Chondrocyte (in vitro differentiated cells): ENCODE data around the gene MCC. TPM values are rescaled to one million over a fixed set of nuclear protein-coding genes. Genes with fewer than 3 reads are reported as not detected.
A peak's percentile ranks its signal among the peaks of the same experiment; 100 is the strongest.

Experiments
- DNase-seq: peaks from one replicate; pipeline ENCODE4 v3.0.0; 2021; ENCODE audit warnings: mixed read lengths, low spot score
- H3K27ac Mint-ChIP-seq: one replicate; pipeline ENCODE4 v1.8.0; 2021; ENCODE audit warnings: mild to moderate bottlenecking, moderate library complexity, mixed read lengths; ENCODE audit not compliant: unreplicated experiment
- H3K27me3 Mint-ChIP-seq: 2 replicates; pipeline ENCODE4 v1.8.0; 2021; ENCODE audit warnings: low read depth, mixed read lengths
- H3K36me3 Mint-ChIP-seq: 2 replicates; pipeline ENCODE4 v1.8.0; 2021; ENCODE audit warnings: low read depth, mixed read lengths
- H3K4me1 Mint-ChIP-seq: 2 replicates; pipeline ENCODE4 v1.8.0; 2021; ENCODE audit warnings: low read depth, mild to moderate bottlenecking, mixed read lengths
- H3K4me3 Mint-ChIP-seq: one replicate; pipeline ENCODE4 v1.8.0; 2021; ENCODE audit warnings: mild to moderate bottlenecking, moderate library complexity, mixed read lengths; ENCODE audit not compliant: unreplicated experiment
- H3K9me3 Mint-ChIP-seq: 2 replicates; pipeline ENCODE4 v1.8.0; 2021; ENCODE audit warnings: low read depth, mixed read lengths
- total RNA-seq: library from RNA; stranded (reverse); gene quantifications from 3 replicates; pipeline ENCODE4 v1.2.1, GENCODE V29; 2021
- TF ChIP-seq, protein P1 (sequence below): fragments of 200-600 bp; sonication (generic); IDR thresholded peaks from 2 replicates; pipeline ENCODE4 v1.5.0; 2021; ENCODE audit warnings: antibody characterized with exemption, mild to moderate bottlenecking, moderate library complexity

The MCC gene
- total RNA-seq, 1 donor from 2014 or later: 15.0 TPM

DNA sequence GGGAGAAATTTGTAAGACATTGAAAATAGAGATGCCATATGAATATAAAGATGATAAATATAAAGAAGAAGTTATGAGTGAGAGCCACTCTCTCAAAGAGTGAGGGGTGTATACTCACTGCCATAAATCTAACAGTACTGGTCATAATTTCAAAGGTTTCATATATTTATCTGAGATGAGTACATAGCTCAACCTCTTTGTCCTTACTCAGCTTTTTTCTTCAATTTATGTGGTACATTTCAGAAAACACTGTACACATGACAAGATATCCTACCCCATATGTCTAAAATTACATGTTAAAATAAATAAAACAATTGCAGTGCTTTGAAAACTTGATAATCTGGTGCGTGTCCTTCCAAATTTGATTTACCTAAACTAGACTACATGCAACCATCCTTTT lies 5.2 kb upstream of the MCC start:
- Mint-ChIP-seq H3K4me1 (peaks cover 30% of the 10 kb centered on the region), H3K27ac (no peak overlapping the region), H3K4me3 (no peak overlapping the region), H3K36me3 (peaks cover 4% of the 10 kb centered on the region), H3K9me3 (peaks cover 15% of the 10 kb centered on the region), H3K27me3 (no peaks in the 10 kb centered on the region)
- no peak for DNase-seq
- TF ChIP-seq, protein P1, sequence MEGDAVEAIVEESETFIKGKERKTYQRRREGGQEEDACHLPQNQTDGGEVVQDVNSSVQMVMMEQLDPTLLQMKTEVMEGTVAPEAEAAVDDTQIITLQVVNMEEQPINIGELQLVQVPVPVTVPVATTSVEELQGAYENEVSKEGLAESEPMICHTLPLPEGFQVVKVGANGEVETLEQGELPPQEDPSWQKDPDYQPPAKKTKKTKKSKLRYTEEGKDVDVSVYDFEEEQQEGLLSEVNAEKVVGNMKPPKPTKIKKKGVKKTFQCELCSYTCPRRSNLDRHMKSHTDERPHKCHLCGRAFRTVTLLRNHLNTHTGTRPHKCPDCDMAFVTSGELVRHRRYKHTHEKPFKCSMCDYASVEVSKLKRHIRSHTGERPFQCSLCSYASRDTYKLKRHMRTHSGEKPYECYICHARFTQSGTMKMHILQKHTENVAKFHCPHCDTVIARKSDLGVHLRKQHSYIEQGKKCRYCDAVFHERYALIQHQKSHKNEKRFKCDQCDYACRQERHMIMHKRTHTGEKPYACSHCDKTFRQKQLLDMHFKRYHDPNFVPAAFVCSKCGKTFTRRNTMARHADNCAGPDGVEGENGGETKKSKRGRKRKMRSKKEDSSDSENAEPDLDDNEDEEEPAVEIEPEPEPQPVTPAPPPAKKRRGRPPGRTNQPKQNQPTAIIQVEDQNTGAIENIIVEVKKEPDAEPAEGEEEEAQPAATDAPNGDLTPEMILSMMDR: no peak

DNA sequence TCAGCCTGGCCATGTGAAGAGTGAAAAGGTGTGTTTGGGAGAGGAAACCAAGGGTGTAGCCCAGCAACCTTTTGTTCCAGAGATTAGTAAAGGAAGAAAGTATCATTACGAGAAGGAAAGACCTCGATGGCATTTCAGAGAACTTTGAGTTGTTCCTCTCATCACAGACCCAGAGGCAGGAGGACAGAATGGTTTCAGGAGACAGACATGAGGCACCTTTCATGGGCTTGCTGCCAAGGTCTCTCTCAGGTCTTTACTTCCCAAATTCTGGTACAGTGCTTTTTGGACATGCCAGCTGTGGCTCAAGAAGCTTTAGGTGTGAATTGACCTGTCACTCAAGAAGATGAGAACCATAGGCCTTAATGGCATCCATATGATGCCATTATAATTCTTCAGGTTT lies 2.8 kb upstream of the MCC start:
- no peak for DNase-seq
- Mint-ChIP-seq H3K27me3 (no peaks in the 10 kb centered on the region), H3K36me3 (peaks cover 4% of the 10 kb centered on the region), H3K27ac (no peak overlapping the region), H3K9me3 (peaks cover 15% of the 10 kb centered on the region), H3K4me1 (peaks cover 38% of the 10 kb centered on the region), H3K4me3 (no peak overlapping the region)
- TF ChIP-seq, protein P1: no peak

DNA sequence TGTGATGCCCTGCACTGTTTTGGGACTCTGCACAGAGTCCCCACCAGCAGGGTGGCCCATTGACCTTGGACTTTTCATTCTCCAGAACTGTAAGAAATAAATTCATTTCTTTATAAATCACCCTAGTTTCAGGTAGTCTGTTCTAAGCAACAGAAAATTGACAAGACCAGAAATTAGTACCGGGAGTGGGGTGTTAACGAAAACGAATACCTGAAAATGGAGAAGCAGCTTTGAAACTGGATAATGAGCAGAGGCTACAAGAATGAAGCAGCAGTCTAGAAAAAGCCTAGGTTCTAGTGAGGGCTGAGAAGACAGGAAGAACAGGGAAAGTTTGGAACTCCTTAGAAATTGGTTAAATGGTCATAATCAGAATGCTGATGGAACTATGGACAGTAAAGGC lies 2.1 kb upstream of the MCC start:
- peak overlapping the region; percentile 94 for H3K27ac Mint-ChIP-seq
- DNase-seq: no peak
- peaks cover 35% of the 10 kb centered on the region for H3K4me1 Mint-ChIP-seq
- no peak overlapping the region for H3K4me3 Mint-ChIP-seq
- TF ChIP-seq, protein P1: no peak
- H3K36me3 Mint-ChIP-seq: peaks cover 4% of the 10 kb centered on the region
- H3K27me3 Mint-ChIP-seq: no peaks in the 10 kb centered on the region
- H3K9me3 Mint-ChIP-seq: peaks cover 15% of the 10 kb centered on the region

DNA sequence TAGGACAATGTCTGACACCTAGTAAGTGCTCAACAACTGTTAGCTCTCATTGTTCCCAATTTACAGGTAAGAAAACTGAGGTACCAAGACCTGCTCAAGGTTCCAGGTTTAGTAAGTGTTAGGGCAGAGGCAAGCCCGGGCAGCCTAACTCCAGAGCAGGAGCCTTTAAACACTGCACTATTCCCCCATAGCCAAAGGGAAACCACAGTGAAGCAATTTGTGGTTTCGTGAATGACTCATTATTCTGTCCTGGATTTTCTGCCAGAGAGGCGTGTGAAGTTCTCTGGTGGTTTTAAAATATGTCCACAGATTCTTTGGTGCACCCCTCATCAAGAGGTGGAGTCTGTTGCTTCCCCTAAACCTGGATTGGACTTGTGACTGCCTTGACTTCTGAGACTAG lies 1.0 kb upstream of the MCC start:
- peak overlapping the region; percentile 94 for H3K27ac Mint-ChIP-seq
- TF ChIP-seq, protein P1: no peak
- no peak for DNase-seq
- peaks cover 32% of the 10 kb centered on the region for H3K4me1 Mint-ChIP-seq
- no peaks in the 10 kb centered on the region for H3K27me3 Mint-ChIP-seq
- H3K9me3 Mint-ChIP-seq: peaks cover 15% of the 10 kb centered on the region
- H3K36me3 Mint-ChIP-seq: peaks cover 4% of the 10 kb centered on the region
- peak overlapping the region; percentile 91 for H3K4me3 Mint-ChIP-seq

DNA sequence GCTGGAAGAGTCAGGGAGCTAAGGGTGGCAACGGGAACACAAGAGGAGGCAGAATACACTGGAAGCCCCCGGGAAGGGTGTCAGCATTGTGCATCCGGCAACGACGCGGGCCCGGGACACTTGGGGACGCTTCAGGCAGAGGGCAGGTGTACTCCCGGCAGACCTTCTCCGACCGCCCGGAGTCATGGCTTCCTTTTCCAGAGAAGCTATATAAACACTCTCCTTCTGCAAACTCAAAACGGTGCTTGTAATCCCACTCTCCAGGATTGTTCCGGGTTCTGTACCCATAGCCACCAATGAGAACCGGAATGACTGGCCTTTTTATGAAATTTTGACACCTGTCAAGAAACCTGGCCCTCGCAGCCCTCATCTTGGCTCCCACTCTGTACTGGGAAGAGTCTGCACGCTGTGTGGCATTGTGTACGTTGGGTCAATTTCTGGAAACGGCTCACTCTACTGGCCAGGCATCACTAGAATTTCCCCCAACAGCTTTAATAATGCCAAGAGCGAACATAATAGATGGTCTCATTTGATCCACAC lies 462 bp upstream of the MCC start:
- Mint-ChIP-seq H3K4me1 (peaks cover 32% of the 10 kb centered on the region), H3K27ac (peak overlapping the region; percentile 94), H3K27me3 (no peaks in the 10 kb centered on the region), H3K4me3 (peak overlapping the region; percentile 91), H3K9me3 (peaks cover 15% of the 10 kb centered on the region), H3K36me3 (peaks cover 4% of the 10 kb centered on the region)
- no peak for DNase-seq
- TF ChIP-seq, protein P1: peak; percentile 6
